ENCODE results near the gene RREB1. TPM values are rescaled to one million over a fixed set of nuclear protein-coding genes. Genes with fewer than 3 reads are reported as not detected.

Gene RREB1
- total and polyA plus RNA-seq, 12 donors: 8.0 to 79.5 (median 48.7) TPM

- DNase-seq: no peak
- Histone ChIP-seq H3K27ac (peak overlapping the region in 2 of 5 donors; percentile 11 to 23), H3K27me3 (no peaks in the 10 kb centered on the region), H3K4me3 (no peak overlapping the region), H3K36me3 (replicated peaks in 1 of 2) (peaks cover 0 to 4% of the 10 kb centered on the region in 2 donors), H3K9me3 (replicated peaks in 1 of 3) (no peaks in the 10 kb centered on the region), H3K4me1 (replicated peaks in 1 of 2) (peaks cover 8 to 31% of the 10 kb centered on the region in 2 donors)
- intact Hi-C loops (cut with DNase I): no loop called here
- WGBS, 4 donors: 63 to 70% (median 67%) methylated on average over 4 of the region's 4 CpGs
- TF ChIP-seq POLR2A (IDR thresholded peaks at IDR 0.05) (no peak), CTCF (IDR thresholded peaks at IDR 0.05) (no peak)
These were observed 16.4 kb downstream of the RREB1 start for GRCh38 chr6:7124114-7124513.

GRCh38 chr6:7124636-7125035 lies 16.9 kb downstream of the RREB1 start:
- WGBS, 4 donors: 70 to 87% (median 73%) methylated on average over 1 to 2 of the region's 2 CpGs
- intact Hi-C loops (cut with DNase I): no loop called here
- H3K36me3 ChIP-seq (replicated peaks in 1 of 2): peaks cover 0 to 4% of the 10 kb centered on the region in 2 donors
- no peak overlapping the region for H3K4me3 ChIP-seq
- H3K9me3 ChIP-seq (replicated peaks in 1 of 3): no peaks in the 10 kb centered on the region
- H3K27me3 ChIP-seq: no peaks in the 10 kb centered on the region
- peak overlapping the region in 3 of 5 donors; percentile 11 to 37 (median 23) for H3K27ac ChIP-seq
- H3K4me1 ChIP-seq (replicated peaks in 1 of 2): peaks cover 8 to 36% of the 10 kb centered on the region in 2 donors
- TF ChIP-seq POLR2A (IDR thresholded peaks at IDR 0.05) (no peak), CTCF (IDR thresholded peaks at IDR 0.05) (no peak)
- no peak for DNase-seq

- intact Hi-C loops (cut with DNase I): no loop called here
- peaks cover 12 to 42% of the 10 kb centered on the region in 2 donors for H3K4me1 ChIP-seq (replicated peaks in 1 of 2)
- H3K27ac ChIP-seq: peak overlapping the region in 3 of 5 donors; percentile 11 to 37 (median 23)
- peaks cover 0 to 4% of the 10 kb centered on the region in 2 donors for H3K36me3 ChIP-seq (replicated peaks in 1 of 2)
- no peaks in the 10 kb centered on the region for H3K27me3 ChIP-seq
- TF ChIP-seq CTCF (IDR thresholded peaks at IDR 0.05): no peak
- TF ChIP-seq POLR2A (IDR thresholded peaks at IDR 0.05): no peak
- no peak for DNase-seq
- H3K4me3 ChIP-seq: no peak overlapping the region
- no peaks in the 10 kb centered on the region for H3K9me3 ChIP-seq (replicated peaks in 1 of 3)
- whole genome bisulfite sequencing, 4 donors: 79 to 100% (median 89%) methylated on average over 1 of the region's 1 CpG
These were observed 17.5 kb downstream of the RREB1 start for GRCh38 chr6:7125290-7125689.

- Histone ChIP-seq H3K4me3 (no peak overlapping the region), H3K36me3 (replicated peaks in 1 of 2) (peaks cover 0 to 4% of the 10 kb centered on the region in 2 donors), H3K27me3 (no peaks in the 10 kb centered on the region), H3K27ac (peak overlapping the region in 3 of 5 donors; percentile 43 to 76 (median 50)), H3K9me3 (replicated peaks in 1 of 3) (no peaks in the 10 kb centered on the region), H3K4me1 (replicated peaks in 1 of 2) (peaks cover 12 to 53% of the 10 kb centered on the region in 2 donors)
- WGBS, 4 donors: 68 to 73% (median 71%) methylated on average over 4 of the region's 4 CpGs
- intact Hi-C loops (cut with DNase I): no loop called here
- TF ChIP-seq POLR2A (IDR thresholded peaks at IDR 0.05) (no peak), CTCF (IDR thresholded peaks at IDR 0.05) (no peak)
- peak in 1 of 7 donors; percentile 49 for DNase-seq
These were observed 19.0 kb downstream of the RREB1 start for GRCh38 chr6:7126754-7127153.

All from adrenal gland (tissue), 12 donors.